ENCODE results near the gene MYCL. TPM values are rescaled to one million over a fixed set of nuclear protein-coding genes. Genes with fewer than 3 reads are reported as not detected.

Gene MYCL
- total RNA-seq, 1 experiment from 2014 or later: 7.8 TPM

- H3K36me3 ChIP-seq (ENCODE audit: control insufficient read depth, insufficient read depth, low read length): no peaks in the 10 kb centered on the region
- POLR2A ChIA-PET: no interaction called here
- no peaks in the 10 kb centered on the region for H3K27me3 ChIP-seq (replicated peaks; ENCODE audit: control insufficient read depth, insufficient read depth, low read length)
- DNase-seq: no peak
- H3K4me1 ChIP-seq: 0 out of 2 replicates have a peak, but pooled peaks cover 7% of the 10 kb centered on the region
- Mint-ChIP-seq H3K9me3 (ENCODE audit: unreplicated experiment) (no peaks in the 10 kb centered on the region), H3K36me3 (ENCODE audit: insufficient read depth, unreplicated experiment) (no peaks in the 10 kb centered on the region), H3K4me1 (ENCODE audit: low read depth, unreplicated experiment) (peaks cover 16% of the 10 kb centered on the region), H3K27ac (ENCODE audit: unreplicated experiment) (no peak overlapping the region), H3K27me3 (ENCODE audit: insufficient read depth, unreplicated experiment) (no peaks in the 10 kb centered on the region), H3K4me3 (ENCODE audit: unreplicated experiment) (no peak overlapping the region)
- no peaks in the 10 kb centered on the region for H3K9me3 ChIP-seq
- intact Hi-C loops (cut with micrococcal nuclease; ENCODE audit: unreplicated experiment): no loop called here
- H3K4me3 ChIP-seq (ENCODE audit: low read depth, low read length): no peak overlapping the region
- TF ChIP-seq CTCF (IDR thresholded peaks at IDR 0.05; ENCODE audit: insufficient read depth in 1 of 2, low read depth in 1 of 2, low read length in 1 of 2, severe bottlenecking in 1 of 2, unreplicated experiment in 1 of 2): no peak
- CTCF ChIA-PET: no interaction called here
- no TSS peak for BruUV-seq (replicated peaks)
Observed at GRCh38 chr1:39885516-39885915, 16.2 kb downstream of the MYCL start.

DNA sequence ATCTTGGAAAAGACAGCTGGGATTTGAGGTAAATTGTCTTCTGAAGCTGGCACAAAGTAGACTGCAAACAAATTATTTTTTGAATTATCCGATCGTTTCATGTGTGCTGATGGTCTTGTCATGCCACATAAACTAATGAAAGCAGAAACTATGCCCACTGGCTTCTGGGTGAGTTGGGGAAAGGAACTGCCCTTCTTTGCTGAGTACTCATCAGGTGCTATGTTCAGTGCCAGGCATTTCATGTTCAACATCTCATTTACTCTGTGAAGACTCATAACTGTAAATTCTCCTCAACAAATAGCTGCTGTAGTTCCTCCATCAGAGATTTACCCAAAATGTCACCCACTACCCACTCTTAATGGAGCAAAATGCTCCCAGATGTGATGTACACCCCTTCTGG is 19.6 kb downstream of the MYCL start:
- Mint-ChIP-seq H3K9me3 (ENCODE audit: unreplicated experiment) (no peaks in the 10 kb centered on the region), H3K4me1 (ENCODE audit: low read depth, unreplicated experiment) (peaks cover 12% of the 10 kb centered on the region), H3K27me3 (ENCODE audit: insufficient read depth, unreplicated experiment) (no peaks in the 10 kb centered on the region), H3K4me3 (ENCODE audit: unreplicated experiment) (peak overlapping the region; percentile 87), H3K36me3 (ENCODE audit: insufficient read depth, unreplicated experiment) (peaks cover 1% of the 10 kb centered on the region), H3K27ac (ENCODE audit: unreplicated experiment) (peak overlapping the region; percentile 85)
- Histone ChIP-seq H3K9me3 (no peaks in the 10 kb centered on the region), H3K4me1 (0 out of 2 replicates have a peak, but pooled peaks cover 7% of the 10 kb centered on the region), H3K27me3 (replicated peaks; ENCODE audit: control insufficient read depth, insufficient read depth, low read length) (no peaks in the 10 kb centered on the region), H3K4me3 (ENCODE audit: low read depth, low read length) (peak overlapping the region; percentile 92), H3K36me3 (ENCODE audit: control insufficient read depth, insufficient read depth, low read length) (no peaks in the 10 kb centered on the region)
- DNase-seq: no peak
- ChIA-PET POLR2A (interaction anchor here (1.0 kb wide), 1 partner anchor 23 kb away, joined by 3 read pairs; no protein-coding TSS in a partner anchor), CTCF (interaction anchor here (0.5 kb wide), 1 partner anchor 74 kb away, joined by 7 read pairs; no protein-coding TSS in a partner anchor)
- no TSS peak for BruUV-seq (replicated peaks)
- intact Hi-C loops (cut with micrococcal nuclease; ENCODE audit: unreplicated experiment): no loop called here
- TF ChIP-seq CTCF (IDR thresholded peaks at IDR 0.05; ENCODE audit: insufficient read depth in 1 of 2, low read depth in 1 of 2, low read length in 1 of 2, severe bottlenecking in 1 of 2, unreplicated experiment in 1 of 2): no peak

DNA sequence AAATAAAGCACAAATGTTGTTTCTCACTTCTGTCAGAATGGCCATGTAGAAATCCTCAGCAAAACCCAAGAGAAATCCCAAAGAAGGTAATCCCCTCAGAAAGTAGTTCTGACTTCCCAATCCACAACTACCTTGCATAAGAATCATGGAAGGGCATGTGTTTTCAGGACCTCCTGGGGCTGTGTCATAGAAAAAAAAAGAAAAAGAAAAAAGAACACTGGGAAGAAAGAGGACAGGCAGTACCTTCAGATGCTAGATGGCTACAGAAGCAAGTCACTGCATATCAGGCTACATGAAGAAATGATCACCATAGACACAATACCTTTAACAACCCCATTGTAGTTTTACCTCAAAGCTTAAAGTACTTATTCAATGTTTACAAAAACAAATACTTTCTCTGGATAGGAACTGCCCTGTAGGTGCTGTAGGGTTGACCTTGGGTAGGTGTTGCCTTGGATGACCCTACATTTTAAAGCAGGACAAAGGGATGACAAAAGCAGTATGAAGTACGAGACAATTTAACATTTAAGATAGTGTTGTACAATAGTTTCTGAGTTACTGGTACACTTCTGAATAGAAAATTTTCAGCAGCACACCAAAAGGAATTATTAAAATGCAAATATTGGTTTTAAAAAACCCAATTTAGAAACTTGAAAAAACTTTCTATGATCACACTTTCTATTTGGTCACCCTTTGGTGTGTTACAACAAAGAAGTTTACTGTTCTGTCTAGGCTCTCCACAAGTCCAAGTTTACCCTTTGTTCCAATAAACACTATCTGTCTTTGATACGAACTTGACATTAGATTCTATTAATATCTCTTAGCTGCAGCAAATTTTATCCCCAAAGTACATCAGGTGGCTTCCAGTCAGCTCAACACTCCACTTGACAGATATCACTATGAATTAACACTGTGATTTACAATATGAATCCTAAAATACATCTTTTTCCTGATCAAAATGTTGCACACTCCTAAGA is 23.4 kb downstream of the MYCL start:
- H3K27ac Mint-ChIP-seq (ENCODE audit: unreplicated experiment): no peak overlapping the region
- Histone ChIP-seq H3K4me3 (ENCODE audit: low read depth, low read length) (no peak overlapping the region), H3K27me3 (replicated peaks; ENCODE audit: control insufficient read depth, insufficient read depth, low read length) (no peaks in the 10 kb centered on the region), H3K36me3 (ENCODE audit: control insufficient read depth, insufficient read depth, low read length) (no peaks in the 10 kb centered on the region), H3K9me3 (no peaks in the 10 kb centered on the region), H3K4me1 (0 out of 2 replicates have a peak, but pooled peaks cover 7% of the 10 kb centered on the region)
- no peak for TF ChIP-seq CTCF (IDR thresholded peaks at IDR 0.05; ENCODE audit: insufficient read depth in 1 of 2, low read depth in 1 of 2, low read length in 1 of 2, severe bottlenecking in 1 of 2, unreplicated experiment in 1 of 2)
- peaks cover 6% of the 10 kb centered on the region for H3K36me3 Mint-ChIP-seq (ENCODE audit: insufficient read depth, unreplicated experiment)
- CTCF ChIA-PET: no interaction called here
- no peak for DNase-seq
- H3K9me3 Mint-ChIP-seq (ENCODE audit: unreplicated experiment): no peaks in the 10 kb centered on the region
- no peaks in the 10 kb centered on the region for H3K27me3 Mint-ChIP-seq (ENCODE audit: insufficient read depth, unreplicated experiment)
- H3K4me3 Mint-ChIP-seq (ENCODE audit: unreplicated experiment): no peak overlapping the region
- H3K4me1 Mint-ChIP-seq (ENCODE audit: low read depth, unreplicated experiment): peaks cover 12% of the 10 kb centered on the region
- POLR2A ChIA-PET: no interaction called here
- intact Hi-C loops (cut with micrococcal nuclease; ENCODE audit: unreplicated experiment): no loop called here
- no TSS peak for BruUV-seq (replicated peaks)
